ENCODE data around the gene NCOA1.

NCOA1 gene

DNA sequence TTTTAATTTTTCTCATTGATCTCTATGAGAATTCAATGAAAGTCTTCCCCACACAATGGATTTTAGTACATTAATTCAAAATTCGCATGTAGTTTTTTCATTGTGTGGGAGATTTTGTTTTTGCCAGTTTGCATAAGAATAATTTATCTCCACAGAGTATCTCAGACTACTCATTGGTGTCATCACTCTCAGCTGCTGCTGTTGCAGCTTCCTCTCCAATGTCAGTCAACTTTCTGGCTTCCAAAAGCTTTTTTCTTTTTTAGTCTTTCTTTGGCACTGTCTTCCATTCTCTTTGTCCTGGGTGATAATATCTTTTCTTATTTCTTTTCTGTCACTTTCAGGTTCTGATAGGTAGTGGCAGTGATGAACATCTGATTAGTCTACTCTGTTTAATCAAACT is 251.7 kb downstream of the NCOA1 start:
- DNase-seq (ENCODE audit: low spot score): no peak

DNA sequence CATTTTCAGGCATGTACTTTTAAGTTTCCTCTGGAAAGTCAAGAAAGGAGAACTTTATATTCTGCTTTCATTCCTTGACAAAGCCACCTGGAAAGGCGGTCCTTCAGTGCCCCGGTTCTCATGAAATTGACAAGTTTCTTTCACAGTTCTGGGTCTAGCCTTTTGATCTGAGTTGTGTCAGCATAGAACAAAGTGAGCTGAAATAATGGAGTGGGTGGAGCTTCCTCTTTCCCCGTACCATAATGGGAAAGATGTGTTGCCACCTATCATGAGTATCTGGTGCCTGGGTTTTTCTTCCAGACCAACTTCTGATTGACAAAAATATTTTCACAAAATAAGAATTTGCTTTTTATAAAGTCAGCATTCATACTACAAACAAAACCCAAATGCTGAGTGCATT is 252.9 kb downstream of the NCOA1 start:
- no peak for DNase-seq (ENCODE audit: low spot score)

DNA sequence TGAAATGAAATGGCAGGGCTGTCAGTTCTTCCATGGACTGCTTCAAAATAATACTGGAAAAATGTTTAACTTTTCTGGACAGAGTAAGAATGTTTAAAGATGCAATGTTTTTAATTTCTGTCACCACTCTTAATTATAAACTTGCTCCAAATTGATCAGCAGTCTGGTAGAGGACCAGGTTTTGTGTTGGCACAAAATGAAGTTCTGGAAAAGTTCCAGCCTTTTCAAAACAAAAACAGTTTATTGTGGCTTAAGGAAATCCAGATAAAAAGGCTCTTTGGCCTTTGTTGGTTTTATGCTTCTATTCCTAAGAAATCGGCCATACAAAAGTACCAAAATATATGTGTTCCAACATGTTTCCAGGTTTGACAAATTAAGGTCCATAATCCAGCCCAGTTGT is 253.3 kb downstream of the NCOA1 start:
- no peak for DNase-seq (ENCODE audit: low spot score)

DNA sequence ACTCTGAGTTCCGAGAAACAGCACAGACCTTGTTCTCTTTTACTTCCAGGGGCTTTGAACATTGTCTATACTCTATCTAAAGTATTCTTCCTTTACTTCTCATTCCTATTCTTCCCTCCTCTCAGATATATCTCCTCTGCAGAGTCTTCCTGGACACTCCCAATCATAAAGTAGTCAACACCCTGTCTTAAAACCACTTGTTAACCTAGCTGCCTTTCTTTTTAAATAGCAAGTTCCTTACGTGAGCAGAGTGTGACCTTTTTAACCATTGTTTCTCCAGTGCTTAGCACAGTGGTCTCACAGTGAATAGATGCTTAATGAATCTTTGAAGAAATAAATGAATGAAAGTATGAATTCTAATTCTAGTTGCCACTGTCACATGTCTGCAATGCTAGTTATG is 254.8 kb downstream of the NCOA1 start:
- no peak for DNase-seq (ENCODE audit: low spot score)

DNA sequence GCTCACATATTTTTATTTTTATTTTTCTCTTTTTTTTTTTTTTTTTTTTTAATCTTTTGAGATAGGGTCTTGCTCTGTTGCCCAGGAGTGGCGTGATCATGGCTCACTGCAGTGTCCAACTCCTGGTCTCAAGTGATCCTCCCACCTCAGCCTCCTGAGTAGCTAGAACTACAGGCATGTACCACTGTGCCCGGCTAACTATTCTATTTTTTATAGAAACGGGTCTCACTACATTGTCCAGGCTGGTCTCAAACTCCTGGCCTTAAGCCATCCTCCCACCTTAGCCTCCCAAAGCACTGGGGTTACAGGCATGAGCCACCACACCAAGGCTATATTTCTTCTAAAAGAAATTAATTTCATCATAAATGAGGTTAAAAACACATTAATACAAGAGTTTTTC is 256.2 kb downstream of the NCOA1 start:
- no peak for DNase-seq (ENCODE audit: low spot score)

DNA sequence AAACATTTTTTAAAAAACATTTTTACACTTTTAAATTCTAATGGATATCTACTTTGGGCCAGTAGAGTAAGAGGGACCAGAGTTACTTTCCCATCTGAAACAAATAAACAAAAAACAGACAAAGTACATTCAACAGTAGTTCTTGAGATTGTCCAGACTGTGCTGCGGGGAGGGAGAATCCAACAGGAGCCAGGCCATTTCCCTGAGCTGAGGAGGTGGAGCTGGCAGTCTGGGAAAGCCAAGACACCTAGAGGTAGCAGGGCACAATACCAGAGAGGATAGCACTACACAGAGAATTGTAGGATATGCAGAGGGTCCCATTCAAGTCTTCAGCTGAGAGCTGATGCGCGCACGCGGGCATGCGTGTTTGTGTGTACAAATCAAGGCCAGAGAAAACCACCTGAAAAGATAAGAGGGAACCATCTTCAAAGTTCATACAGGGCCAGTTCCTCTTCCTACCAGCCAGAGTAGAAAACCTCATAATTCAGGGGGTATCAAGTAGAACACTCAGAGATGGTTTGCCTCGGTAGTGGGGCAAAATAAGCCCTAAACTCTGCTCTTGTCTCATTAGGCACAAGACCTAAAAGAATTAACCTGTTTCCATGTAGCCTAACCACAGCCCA is 258.1 kb downstream of the NCOA1 start:
- no peak for DNase-seq (ENCODE audit: low spot score)

DNA sequence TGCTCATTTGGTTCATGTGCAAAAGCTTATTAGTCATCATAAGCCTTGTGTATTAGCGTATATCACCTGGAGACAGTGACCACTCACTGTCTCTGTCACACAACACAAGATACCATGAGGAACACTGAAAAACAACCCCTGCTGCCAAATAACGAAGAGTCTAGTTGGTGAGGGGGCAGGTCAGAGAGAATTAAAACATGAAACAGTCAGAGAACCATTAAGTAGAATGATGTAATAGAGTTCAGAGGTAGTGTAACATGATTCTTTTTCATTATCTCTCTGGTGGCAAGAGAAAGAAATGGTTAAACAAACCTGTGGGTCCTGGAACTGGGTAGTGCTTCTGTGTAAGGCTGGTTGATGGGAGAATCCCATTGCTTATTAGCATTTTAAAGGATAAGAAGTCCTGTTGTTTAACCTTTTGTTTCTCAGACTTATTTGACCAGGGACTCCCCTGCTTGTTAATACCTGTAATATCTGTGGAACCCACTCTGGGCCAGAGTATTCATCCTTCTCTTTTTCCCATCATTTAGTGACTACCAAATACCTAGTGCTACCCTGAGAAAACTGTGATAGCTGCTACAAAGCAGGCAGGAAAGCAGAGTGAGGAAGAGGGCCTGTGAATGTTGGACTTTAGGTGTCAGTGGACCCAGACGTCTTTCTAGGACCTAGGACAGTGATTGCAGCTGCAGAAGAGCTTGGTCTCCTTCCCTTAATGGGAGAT is 264.1 kb downstream of the NCOA1 start:
- no peak for DNase-seq (ENCODE audit: low spot score)

DNA sequence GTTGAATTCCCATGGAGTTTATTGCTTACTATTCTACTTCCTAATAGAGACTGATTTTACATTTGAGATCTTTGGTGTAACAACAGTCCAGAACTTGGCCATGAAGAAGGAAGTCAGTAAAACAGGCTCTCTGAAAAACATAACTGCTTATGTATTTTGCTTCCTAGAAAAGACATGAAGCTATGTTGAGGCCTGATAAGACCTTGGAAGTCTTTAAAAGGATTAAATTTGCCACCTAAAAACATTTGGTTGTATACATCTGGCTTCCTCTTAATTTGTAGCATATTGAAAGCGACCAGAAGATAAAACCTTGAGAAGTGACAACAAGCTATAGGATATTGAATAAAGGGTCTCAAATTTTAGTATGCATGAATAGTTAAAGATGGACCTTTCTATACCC is 265.7 kb downstream of the NCOA1 start:
- no peak for DNase-seq (ENCODE audit: low spot score)

DNA sequence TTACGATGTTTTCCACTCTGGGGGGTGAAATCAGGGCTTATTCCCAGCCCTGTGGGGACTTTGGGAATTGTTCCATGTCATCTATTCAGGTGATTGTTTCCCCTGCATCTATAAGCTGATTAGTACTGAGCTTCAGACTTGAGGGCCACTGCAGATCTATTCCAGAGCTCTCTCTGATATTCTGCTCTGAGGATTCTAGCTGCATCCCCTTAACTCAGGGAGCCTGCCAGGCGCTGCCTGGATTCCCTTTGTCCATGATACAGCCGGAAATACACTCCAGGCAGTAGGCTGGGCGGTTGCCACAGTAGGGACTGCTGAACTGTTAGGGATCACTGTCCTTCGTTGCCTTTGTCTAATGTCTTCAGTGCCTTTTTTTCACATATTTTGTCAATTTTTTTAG is 270.8 kb downstream of the NCOA1 start:
- DNase-seq (ENCODE audit: low spot score): no peak

DNA sequence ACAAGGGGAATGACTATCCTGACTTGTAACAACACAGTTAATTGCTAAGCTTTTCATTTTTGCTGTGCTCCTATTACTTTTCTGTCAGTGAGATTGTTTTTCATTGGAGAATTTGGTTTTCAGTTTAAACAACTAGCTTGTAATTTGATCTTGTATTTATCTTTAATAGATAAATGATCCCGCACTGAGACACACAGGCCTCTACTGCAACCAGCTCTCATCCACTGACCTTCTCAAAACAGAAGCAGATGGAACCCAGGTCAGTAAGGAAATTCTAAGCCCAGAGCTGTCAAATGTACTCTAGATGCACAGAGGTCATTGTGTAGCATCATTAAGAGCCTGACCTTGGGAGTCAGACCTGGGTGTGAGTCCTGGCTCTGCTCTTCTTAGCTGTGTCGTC is 271.5 kb downstream of the NCOA1 start:
- no peak for DNase-seq (ENCODE audit: low spot score)

DNA sequence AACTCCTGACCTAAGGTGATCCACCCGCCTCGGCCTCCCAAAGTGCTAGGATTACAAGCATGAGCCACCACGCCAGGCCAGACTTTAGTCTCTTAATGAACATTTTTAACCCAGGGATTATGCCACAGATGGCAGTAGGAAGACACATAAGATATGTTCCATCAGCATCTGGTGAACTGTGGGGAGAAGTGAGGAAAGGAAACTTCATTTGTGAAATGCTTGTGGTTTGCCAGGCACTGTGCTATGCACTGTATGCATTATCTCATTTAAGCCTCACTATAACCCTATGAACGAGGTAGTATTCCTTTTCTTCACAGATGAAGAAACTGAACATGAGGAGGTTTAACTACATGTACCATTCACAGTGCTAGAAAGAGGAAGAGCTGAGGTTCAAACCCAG is 272.8 kb downstream of the NCOA1 start:
- DNase-seq (ENCODE audit: low spot score): no peak

DNA sequence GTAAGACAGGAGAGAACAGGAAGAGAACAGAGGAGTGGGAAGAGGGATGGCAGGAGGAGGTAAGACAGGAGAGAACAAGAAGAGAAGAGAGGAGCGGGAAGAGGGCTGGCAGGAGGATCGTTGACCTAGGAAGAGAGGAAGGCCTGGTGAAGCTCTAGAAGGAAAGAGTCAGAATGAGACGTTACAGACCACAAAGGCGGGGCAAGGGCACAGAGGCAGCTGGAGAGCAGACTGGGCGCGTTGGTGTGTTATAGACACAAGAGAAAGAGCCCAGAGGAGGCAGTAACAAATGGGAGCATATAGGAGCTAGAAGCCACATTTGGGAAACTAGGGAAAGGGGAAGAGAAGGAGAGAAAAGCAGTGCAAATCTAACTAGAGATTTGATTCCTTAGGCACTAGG is 275.6 kb downstream of the NCOA1 start:
- no peak for DNase-seq (ENCODE audit: low spot score)

DNA sequence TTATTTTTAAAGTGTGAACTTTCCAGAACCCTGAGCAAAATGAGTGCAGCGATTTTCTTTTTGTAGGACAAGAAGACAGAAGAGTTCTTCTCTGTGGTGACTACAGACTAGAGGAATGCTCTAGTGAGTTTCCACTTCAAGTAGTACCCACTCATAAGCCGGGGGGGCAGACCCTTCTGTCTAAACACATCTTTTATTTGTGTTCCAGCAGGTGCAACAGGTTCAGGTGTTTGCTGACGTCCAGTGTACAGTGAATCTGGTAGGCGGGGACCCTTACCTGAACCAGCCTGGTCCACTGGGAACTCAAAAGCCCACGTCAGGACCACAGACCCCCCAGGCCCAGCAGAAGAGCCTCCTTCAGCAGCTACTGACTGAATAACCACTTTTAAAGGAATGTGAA is 277.0 kb downstream of the NCOA1 start:
- no peak for DNase-seq (ENCODE audit: low spot score)

DNA sequence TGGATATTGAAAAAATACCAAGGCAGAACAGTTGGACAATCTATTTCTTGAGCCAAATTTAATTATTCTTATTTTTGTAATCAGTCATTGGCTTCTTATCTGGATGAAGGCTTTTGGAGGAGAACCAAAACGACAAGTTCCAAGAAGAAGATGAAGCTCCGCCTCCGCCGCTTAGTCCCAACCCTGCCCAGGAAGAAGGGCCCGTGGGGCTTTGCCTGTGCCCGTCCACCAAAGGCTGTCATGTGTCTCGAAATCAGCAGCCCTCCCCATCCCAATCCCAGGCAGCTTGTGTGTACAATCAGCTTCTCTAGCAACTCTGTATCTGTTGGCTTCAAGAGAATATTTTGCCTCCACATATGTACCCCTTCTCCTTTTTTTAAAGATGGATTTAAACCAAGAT is 277.5 kb downstream of the NCOA1 start:
- no peak for DNase-seq (ENCODE audit: low spot score)

DNA sequence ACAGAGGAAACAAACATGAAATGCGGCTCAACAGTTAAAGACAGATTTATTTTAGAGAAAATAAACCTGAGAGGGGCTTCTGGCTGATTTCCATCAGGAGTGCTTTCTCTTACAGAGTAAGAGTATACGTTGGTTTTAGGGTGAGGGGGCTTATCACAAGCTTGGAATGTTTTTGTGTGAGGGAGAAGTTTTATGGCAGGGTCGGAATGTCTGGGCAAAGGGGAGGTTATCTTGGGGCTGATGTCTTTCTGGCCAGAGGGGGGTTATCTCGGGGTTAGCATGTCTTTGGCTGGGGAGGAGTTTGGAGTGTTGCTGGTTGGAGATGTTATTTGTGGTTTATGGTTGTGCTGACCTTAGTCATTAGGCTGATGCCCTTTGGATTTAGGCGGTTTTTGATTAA is 280.0 kb downstream of the NCOA1 start:
- DNase-seq (ENCODE audit: low spot score): no peak

DNA sequence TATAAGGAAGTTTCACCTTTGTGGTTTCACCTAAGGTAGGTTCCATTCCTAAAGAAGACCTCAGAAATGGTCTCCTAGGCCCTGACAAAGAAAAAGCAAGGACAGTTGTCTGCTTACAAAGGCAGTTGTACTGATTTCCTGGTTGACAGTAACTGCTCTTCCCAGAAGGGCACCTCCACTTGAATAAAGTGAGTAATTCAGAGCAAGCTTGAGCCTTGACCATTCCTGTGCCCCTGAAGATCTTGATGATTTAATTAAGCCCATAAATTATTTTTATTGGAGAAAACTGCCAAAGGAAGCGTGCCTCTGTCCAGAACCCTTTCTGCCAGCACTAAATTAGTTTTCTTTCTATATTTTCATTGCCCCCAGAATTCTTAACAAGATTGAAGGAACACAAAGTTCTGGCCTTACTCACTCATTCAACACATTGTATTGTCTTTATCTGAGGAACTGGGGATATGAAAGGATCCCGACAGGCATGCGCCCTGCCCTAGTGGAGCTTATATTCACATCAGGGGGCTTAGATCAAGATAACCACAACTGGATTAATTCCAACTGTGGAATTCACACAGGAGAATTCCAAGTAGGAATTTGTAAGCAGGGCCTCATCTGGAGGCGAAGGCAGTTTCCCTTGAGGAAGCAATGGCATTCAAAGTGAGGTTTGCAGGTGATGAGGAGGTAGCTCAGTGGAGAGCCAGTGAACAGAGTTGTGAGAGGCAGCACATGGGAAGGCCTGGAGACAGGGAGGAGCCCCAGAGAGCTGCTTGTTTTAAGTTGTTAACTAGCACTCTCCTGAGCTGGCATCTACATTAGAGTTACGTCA is 280.9 kb downstream of the NCOA1 start:
- no peak for DNase-seq (ENCODE audit: low spot score)

DNA sequence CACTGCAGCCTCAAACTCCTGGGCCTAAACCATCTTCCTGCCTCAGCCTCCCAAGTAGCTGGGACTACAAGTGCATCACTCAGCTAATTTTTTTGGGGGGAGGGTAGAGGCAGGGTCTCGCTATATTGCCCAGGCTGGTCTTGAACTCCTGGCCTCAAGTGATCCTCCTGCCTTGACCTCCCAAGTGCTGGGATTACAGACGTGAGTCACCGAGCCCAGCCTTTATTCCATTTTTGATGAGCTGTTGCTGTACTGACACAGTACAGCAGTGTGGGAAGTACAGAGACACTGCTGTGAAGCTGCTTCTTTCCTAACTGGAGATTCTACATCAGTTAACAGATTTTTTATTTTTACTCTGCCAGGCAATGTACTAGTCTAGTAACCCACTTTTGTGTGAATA is 283.3 kb downstream of the NCOA1 start:
- no peak for DNase-seq (ENCODE audit: low spot score)

DNA sequence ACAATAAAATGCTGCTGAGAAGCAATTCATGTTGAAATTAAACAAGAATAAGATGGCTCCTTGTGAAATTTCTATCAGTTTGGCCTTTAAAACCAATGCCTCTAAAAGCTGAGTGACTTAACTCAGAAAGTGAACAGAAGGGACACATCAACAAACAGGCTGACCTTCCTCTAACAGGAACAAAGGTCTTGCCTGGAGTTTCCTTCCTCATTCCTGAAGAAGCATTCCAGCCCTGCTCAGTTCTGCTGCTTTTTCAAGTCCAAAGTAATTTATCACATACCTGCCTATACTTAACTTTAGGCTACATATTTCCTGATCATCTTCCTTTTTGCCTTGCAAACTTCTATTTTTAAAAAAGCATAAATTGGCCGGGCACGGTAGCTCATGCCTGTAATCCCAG is 288.1 kb downstream of the NCOA1 start:
- DNase-seq (ENCODE audit: low spot score): no peak

DNA sequence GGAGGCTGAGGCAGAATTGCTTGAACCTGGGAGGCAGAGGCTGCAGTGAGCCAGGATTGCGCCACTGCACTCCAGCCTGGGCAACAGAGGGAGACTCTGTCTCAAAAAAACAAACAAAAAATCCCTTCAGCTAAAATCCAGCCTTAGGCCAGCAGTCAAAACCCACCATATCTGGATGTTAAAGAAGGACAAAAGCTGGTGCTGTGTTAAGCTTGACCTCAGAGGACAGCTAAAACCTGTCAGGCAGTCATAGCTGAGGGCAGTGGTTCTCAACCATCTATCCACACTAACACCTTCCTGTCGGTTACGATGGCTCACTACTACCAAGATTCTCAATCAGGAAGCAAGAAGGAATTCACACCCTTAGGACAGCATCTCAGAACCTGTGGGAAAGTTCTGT is 292.6 kb downstream of the NCOA1 start:
- no peak for DNase-seq (ENCODE audit: low spot score)

DNA sequence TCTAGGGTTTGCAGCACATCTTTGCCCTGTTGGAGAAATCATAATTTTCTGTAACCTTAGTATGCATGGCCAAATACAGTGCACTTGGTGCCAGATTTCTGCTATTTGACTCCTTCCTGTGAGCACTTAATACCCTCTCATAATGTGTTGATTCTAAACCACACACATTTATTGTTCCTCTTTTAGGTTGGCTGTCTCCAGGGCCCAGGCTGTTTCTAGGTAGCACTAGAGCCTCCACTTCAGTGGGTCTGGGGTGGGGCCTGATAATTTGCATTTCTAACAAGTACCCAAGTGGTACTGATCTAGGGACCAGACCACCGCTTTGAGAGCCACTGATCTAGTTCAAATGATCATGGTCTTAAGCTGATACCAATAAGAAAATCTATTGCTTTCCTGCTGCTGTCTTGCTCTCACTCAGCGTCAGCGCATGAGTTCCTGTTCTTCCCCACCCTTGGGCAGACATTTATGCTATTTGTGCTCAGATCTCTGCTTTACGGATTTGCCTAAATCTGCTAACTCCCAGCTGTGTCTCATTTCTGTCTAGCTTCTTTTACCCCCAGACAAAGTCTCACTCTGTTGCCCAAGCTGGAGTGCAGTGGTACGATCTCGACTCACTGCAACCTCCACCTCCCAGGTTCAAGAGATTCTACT is 294.7 kb downstream of the NCOA1 start:
- no peak for DNase-seq (ENCODE audit: low spot score)

DNA sequence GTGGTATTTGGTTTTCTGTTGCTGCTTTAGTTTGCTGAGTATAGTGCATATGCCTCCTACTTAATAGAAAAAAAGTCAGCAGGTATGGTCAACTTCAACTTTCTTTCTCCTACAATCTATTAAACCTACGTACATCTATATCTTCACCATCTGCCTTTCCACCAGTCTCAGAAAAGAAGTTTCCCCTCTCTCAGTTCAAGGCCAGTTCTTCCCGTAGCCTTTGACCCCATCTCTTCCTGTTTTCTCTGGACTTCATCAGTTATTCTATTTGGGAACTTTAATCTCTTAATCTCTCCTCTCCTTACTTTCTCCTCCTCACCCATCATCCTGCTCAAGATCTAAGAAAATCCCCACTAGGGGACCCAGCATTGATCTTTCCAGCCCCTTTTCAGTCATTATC is 296.5 kb downstream of the NCOA1 start:
- DNase-seq (ENCODE audit: low spot score): no peak

DNA sequence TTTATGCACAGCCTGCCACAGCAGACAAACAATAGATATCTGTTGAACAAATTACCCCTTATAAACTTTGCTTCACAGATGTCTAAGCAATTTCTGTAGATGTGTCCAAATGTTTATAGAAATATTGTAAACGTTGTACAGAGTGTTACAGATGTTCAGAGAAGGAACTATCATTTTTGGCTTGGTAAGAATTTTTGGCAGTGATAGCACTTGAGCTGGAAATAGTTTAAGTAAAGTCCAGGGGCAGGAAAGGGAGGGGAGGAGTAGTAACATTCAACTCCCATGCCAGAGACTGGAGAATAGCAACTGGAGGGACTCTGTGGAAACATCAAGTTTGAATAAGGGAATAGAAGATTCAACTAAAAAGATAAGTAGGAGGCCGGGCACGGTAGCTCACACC is 297.8 kb downstream of the NCOA1 start:
- no peak for DNase-seq (ENCODE audit: low spot score)

DNA sequence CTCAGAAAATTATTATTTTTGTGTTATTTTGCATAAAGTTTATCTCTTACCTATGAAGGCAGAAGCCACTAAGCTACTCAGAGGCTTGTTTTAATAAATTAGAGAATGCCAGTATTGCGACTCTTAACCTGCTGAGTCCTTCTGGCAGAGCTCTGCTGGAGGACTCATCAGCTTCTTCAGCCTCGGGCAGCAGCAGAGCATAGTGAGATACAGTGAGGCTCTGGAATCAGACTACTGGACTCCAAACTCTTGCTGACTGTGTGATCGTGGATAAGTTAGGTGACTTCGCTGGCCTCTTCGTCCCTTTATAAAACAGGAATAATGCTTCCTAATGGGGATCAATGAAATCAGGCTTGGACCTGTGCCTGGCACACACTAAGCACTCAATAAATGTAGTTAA is 300.4 kb downstream of the NCOA1 start:
- DNase-seq (ENCODE audit: low spot score): no peak

Measured in Ammon's horn (tissue), 1 donor.